PC-9 (cell line): ENCODE measurements around the gene SLC25A41. TPM values are rescaled to one million over a fixed set of nuclear protein-coding genes. Genes with fewer than 3 reads are reported as not detected.

Experiments
- BruUV-seq: library from RNA; stranded (reverse); fragments of 400-500 nt; replicated peaks from 2 replicates; lab custom pipeline; 2021; lab: Mats Ljungman, UMichigan
- CTCF ChIA-PET: fragments of 300-600 bp; sonication (Branson Sonifier 250); formaldehyde crosslinking; loops from one replicate; lab custom pipeline; 2022; ENCODE audit warnings: antibody characterized with exemption; lab: Charles Lee
- POLR2A ChIA-PET: fragments of 300-600 bp; sonication (Branson Sonifier 250); formaldehyde crosslinking; loops from one replicate; lab custom pipeline; 2022; ENCODE audit warnings: antibody characterized with exemption; ENCODE audit not compliant: unreplicated experiment; lab: Charles Lee
- DNase-seq, 2 experiments: peaks; one replicate each; pipeline versions ENCODE4 v3.0.0 to v3.0.0-alpha.2; 2015 to 2022; ENCODE audit warnings: mixed read lengths in 1 of 2
- H2AFZ ChIP-seq: fragments of 200-600 bp; sonication (generic); 2 replicates; pipeline ENCODE4 v1.8.1; 2017; ENCODE audit warnings: antibody characterized with exemption
- H3F3A ChIP-seq: fragments of 200-600 bp; sonication (generic); 2 replicates; pipeline ENCODE4 v1.8.1; 2017; ENCODE audit warnings: antibody characterized with exemption, mild to moderate bottlenecking, low read depth; ENCODE audit not compliant: insufficient read depth
- H3K27ac ChIP-seq: fragments of 200-600 bp; sonication (generic); 2 replicates; pipeline ENCODE4 v1.6.1; 2016; ENCODE audit warnings: mixed run types
- H3K27me3 ChIP-seq: fragments of 200-600 bp; sonication (generic); 2 replicates; pipeline ENCODE4 v1.6.1; 2016; ENCODE audit warnings: low read depth, mixed run types; ENCODE audit not compliant: insufficient read depth
- H3K36me3 ChIP-seq: fragments of 200-600 bp; sonication (generic); 2 replicates; pipeline ENCODE4 v1.6.1; 2016; ENCODE audit warnings: low read depth, mixed run types
- H3K4me1 ChIP-seq: fragments of 200-600 bp; sonication (generic); replicated peaks from 2 replicates; pipeline ENCODE4 v1.6.1; 2016; ENCODE audit warnings: mixed run types; ENCODE audit not compliant: insufficient read depth
- H3K4me2 ChIP-seq: fragments of 200-600 bp; sonication (generic); 2 replicates; pipeline ENCODE4 v1.6.1; 2017; ENCODE audit warnings: mixed run types
- H3K4me3 ChIP-seq: fragments of 200-600 bp; sonication (generic); 2 replicates; pipeline ENCODE4 v1.6.1; 2016; ENCODE audit warnings: mixed run types
- H3K79me2 ChIP-seq: fragments of 200-600 bp; sonication (generic); 2 replicates; pipeline ENCODE4 v1.6.1; 2017; ENCODE audit warnings: low read depth, mixed run types
- H3K9me2 ChIP-seq: fragments of 200-600 bp; sonication (generic); 2 replicates; pipeline ENCODE4 v1.8.1; 2017; ENCODE audit warnings: mild to moderate bottlenecking; ENCODE audit not compliant: insufficient read depth
- H3K9me3 ChIP-seq: fragments of 200-600 bp; sonication (generic); 2 replicates; pipeline ENCODE4 v1.8.1; 2016; ENCODE audit warnings: low read depth; ENCODE audit not compliant: insufficient read depth
- H4K20me1 ChIP-seq: fragments of 200-600 bp; sonication (generic); 2 replicates; pipeline ENCODE4 v1.8.1; 2017; ENCODE audit not compliant: insufficient read depth
- EZH2 ChIP-seq: fragments of 200-600 bp; sonication (generic); IDR thresholded peaks from 2 replicates; pipeline ENCODE4 v1.8.0; 2017; ENCODE audit warnings: antibody characterized with exemption, low read depth
- intact Hi-C: fragments of 100-400 bp; cut with micrococcal nuclease; formaldehyde crosslinking; loops from one replicate; pipeline ENCODE4 v1.10.0; 2022; ENCODE audit not compliant: unreplicated experiment
- total RNA-seq: library from RNA; stranded (reverse); gene quantifications from 2 replicates; pipeline ENCODE4 v1.2.3, GENCODE V29; 2021
- TF ChIP-seq, protein P1 (sequence below): fragments of 200-600 bp; sonication (generic); conservative IDR thresholded peaks from 2 replicates; pipeline ENCODE4 v1.6.1; 2017; ENCODE audit warnings: mixed run types, antibody characterized with exemption, mild to moderate bottlenecking, moderate library complexity

SLC25A41 gene
- total RNA-seq, 1 experiment from 2014 or later: not detected

DNA sequence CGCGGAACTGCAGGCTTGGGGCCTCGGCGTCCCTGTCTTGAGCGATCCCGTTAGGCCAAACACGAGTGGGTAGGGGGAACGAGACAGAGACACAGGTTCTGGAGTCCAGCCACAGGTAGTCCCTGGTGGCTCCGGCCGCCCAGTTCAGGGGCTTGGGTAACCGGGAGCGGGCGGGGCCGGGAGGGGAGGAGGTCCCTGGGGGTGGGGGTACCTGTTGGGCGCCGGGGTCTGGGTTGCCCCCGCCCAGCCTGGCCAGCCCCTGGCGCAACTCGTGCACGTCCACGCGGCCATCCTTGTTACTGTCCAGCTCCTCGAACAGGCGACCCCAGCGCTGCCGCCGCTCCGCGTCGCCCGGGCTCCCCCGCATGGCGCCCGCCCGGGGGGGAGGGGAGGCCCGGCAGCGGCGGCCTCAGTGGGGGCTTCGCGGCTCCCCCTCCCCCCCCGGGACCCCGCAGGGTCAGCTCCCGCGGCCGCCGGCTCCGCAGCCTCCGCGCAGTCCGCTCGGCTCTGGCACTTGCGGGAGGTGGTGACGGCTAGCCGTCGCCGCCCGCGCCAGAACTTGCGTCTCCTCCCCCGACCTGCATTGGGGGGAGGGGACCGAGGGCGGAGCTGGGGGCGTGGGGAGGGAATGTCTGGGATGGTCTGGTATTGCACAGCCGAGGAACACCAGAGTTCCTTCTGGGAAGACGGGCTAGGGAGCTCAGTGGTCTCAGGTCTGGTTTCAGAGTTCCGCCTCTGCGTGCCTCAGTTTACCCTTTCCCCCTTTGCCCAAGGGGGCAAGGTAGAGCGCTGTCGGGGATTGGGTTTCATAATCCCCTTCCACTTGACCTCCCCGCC is 25.9 kb upstream of the SLC25A41 start, which contains the start of gene SLC25A23:
Gene SLC25A23 (minus strand): TSS at position 531 of the 837 bp plus-strand sequence. CDS start 164 bp downstream, at position 367.
- intact Hi-C loops: loop anchor here (5.0 kb wide), 3 partner anchors 37 to 403 kb away; partner anchors contain the start of genes GPR108, KHSRP and TRIP10
- Histone ChIP-seq H3K27me3 (no peaks in the 10 kb centered on the region), H3K36me3 (no peaks in the 10 kb centered on the region), H3K9me2 (no peaks in the 10 kb centered on the region), H3K4me3 (peak within 1 kb of the TSS; percentile 68), H3K4me1 (no peaks in the 10 kb centered on the region), H3F3A (peaks cover 7% of the 10 kb centered on the region; the same call in 1 of the 2 replicates), H3K9me3 (no peaks in the 10 kb centered on the region), H4K20me1 (no peaks in the 10 kb centered on the region), H2AFZ (peak within 1 kb of the TSS; percentile 90), H3K4me2 (peak within 1 kb of the TSS; percentile 77), H3K27ac (peak within 1 kb of the TSS; percentile 88), H3K79me2 (peaks cover 1% of the 10 kb centered on the region; the same call in 1 of the 2 replicates)
- POLR2A ChIA-PET: interaction anchor here (0.6 to 0.7 kb wide), 3 partner anchors 71 to 1955 kb away, joined by 3 to 6 read pairs (median 3); partner anchors contain the start of gene TNFSF9
- BruUV-seq: no TSS peak
- CTCF ChIA-PET: no interaction called here
- peak in 1 of 2 experiments; percentile 77 for DNase-seq
- no peak for TF ChIP-seq EZH2
- TF ChIP-seq, protein P1, sequence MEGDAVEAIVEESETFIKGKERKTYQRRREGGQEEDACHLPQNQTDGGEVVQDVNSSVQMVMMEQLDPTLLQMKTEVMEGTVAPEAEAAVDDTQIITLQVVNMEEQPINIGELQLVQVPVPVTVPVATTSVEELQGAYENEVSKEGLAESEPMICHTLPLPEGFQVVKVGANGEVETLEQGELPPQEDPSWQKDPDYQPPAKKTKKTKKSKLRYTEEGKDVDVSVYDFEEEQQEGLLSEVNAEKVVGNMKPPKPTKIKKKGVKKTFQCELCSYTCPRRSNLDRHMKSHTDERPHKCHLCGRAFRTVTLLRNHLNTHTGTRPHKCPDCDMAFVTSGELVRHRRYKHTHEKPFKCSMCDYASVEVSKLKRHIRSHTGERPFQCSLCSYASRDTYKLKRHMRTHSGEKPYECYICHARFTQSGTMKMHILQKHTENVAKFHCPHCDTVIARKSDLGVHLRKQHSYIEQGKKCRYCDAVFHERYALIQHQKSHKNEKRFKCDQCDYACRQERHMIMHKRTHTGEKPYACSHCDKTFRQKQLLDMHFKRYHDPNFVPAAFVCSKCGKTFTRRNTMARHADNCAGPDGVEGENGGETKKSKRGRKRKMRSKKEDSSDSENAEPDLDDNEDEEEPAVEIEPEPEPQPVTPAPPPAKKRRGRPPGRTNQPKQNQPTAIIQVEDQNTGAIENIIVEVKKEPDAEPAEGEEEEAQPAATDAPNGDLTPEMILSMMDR: no peak

GRCh38 chr19:6458695-6459261 is 25.2 kb upstream of the SLC25A41 start:
- TF ChIP-seq, protein P1: no peak
- TF ChIP-seq EZH2: no peak
- Histone ChIP-seq H3K36me3 (no peaks in the 10 kb centered on the region), H4K20me1 (no peaks in the 10 kb centered on the region), H3K4me1 (no peaks in the 10 kb centered on the region), H3K79me2 (no peaks in the 10 kb centered on the region), H3K4me2 (peak overlapping the region; percentile 77), H3K9me3 (no peaks in the 10 kb centered on the region), H3F3A (peaks cover 6% of the 10 kb centered on the region; the same call in 1 of the 2 replicates), H2AFZ (peak overlapping the region; percentile 48; the same call in 1 of the 2 replicates), H3K27ac (no peak overlapping the region), H3K27me3 (no peaks in the 10 kb centered on the region), H3K4me3 (peak overlapping the region; percentile 68), H3K9me2 (no peaks in the 10 kb centered on the region)
- ChIA-PET POLR2A (interaction anchor here (0.6 kb wide), 2 partner anchors 922 to 1956 kb away, joined by 3 to 6 read pairs; no protein-coding TSS in a partner anchor), CTCF (no interaction called here)
- intact Hi-C loops: no loop called here
- DNase-seq: no peak
- TSS peak; percentile 41 for BruUV-seq

GRCh38 chr19:6457958-6458694 is 24.6 kb upstream of the SLC25A41 start:
- H3K4me2 ChIP-seq: peak overlapping the region; percentile 77
- TF ChIP-seq, protein P1: no peak
- TF ChIP-seq EZH2: no peak
- CTCF ChIA-PET: no interaction called here
- H3K79me2 ChIP-seq: no peaks in the 10 kb centered on the region
- no peaks in the 10 kb centered on the region for H3F3A ChIP-seq
- no peaks in the 10 kb centered on the region for H3K9me2 ChIP-seq
- H3K4me3 ChIP-seq: peak overlapping the region; percentile 68; the same call in 1 of the 2 replicates
- H3K36me3 ChIP-seq: no peaks in the 10 kb centered on the region
- no peaks in the 10 kb centered on the region for H3K9me3 ChIP-seq
- no peak overlapping the region for H2AFZ ChIP-seq
- no peak for DNase-seq
- no peak overlapping the region for H3K27ac ChIP-seq
- no TSS peak for BruUV-seq
- no peaks in the 10 kb centered on the region for H3K27me3 ChIP-seq
- no peaks in the 10 kb centered on the region for H3K4me1 ChIP-seq
- H4K20me1 ChIP-seq: no peaks in the 10 kb centered on the region
- POLR2A ChIA-PET: interaction anchor here (0.6 kb wide), 1 partner anchor 921 kb away, joined by 3 read pairs; no protein-coding TSS in a partner anchor
- intact Hi-C loops: no loop called here
